H9 (cell line): ENCODE results near the gene SULT2B1. TPM values are rescaled to one million over a fixed set of nuclear protein-coding genes. Genes with fewer than 3 reads are reported as not detected.

Experiments used
- DNase-seq: peaks from one replicate; pipeline ENCODE4 v3.0.0-alpha.2; 2017
- H2AFZ ChIP-seq: one replicate; pipeline ENCODE4 v1.6.1; 2013; ENCODE audit warnings: mild to moderate bottlenecking, low read length, control low read depth, moderate library complexity
- H2AK5ac ChIP-seq: 2 replicates; pipeline ENCODE4 v1.6.1; 2013; ENCODE audit warnings: low read length, control low read depth, mixed read lengths; ENCODE audit not compliant: insufficient read length
- H2BK120ac ChIP-seq: one replicate; pipeline ENCODE4 v1.6.1; 2013; ENCODE audit warnings: low read depth, mild to moderate bottlenecking, low read length, control low read depth, inconsistent platforms; ENCODE audit not compliant: poor library complexity, severe bottlenecking
- H2BK12ac ChIP-seq: 2 replicates; pipeline ENCODE4 v1.6.1; 2013; ENCODE audit warnings: low read length, control low read depth, mixed read lengths, low read depth; ENCODE audit not compliant: insufficient read length
- H2BK15ac ChIP-seq: 2 replicates; pipeline ENCODE4 v1.6.1; 2013; ENCODE audit warnings: low read depth, low read length, control low read depth
- H2BK20ac ChIP-seq: one replicate; pipeline ENCODE4 v1.6.1; 2013; ENCODE audit warnings: low read depth, mild to moderate bottlenecking, low read length, control low read depth, inconsistent platforms; ENCODE audit not compliant: poor library complexity, severe bottlenecking
- H2BK5ac ChIP-seq: 2 replicates; pipeline ENCODE4 v1.6.1; 2013; ENCODE audit warnings: low read length, control low read depth, mixed read lengths; ENCODE audit not compliant: insufficient read length
- H3K14ac ChIP-seq: 2 replicates; pipeline ENCODE4 v1.6.1; 2013; ENCODE audit warnings: low read length, control low read depth; ENCODE audit not compliant: insufficient read depth
- H3K18ac ChIP-seq: 2 replicates; pipeline ENCODE4 v1.6.1; 2013; ENCODE audit warnings: low read depth, mild to moderate bottlenecking, mixed read lengths, low read length, control low read depth; ENCODE audit not compliant: insufficient read length
- H3K23ac ChIP-seq: 2 replicates; pipeline ENCODE4 v1.6.1; 2013; ENCODE audit warnings: low read length, control low read depth, mixed read lengths, low read depth; ENCODE audit not compliant: insufficient read length
- H3K23me2 ChIP-seq: 2 replicates; pipeline ENCODE4 v1.6.1; 2013; ENCODE audit warnings: low read depth, mild to moderate bottlenecking, mixed read lengths, low read length, control low read depth; ENCODE audit not compliant: insufficient read length, poor library complexity, severe bottlenecking
- H3K27ac ChIP-seq: 2 replicates; pipeline ENCODE4 v1.5.1; 2013; ENCODE audit warnings: low read length, control low read depth, mixed read lengths, low read depth; ENCODE audit not compliant: insufficient read length
- H3K27me3 ChIP-seq: 2 replicates; pipeline ENCODE4 v1.6.1; 2013; ENCODE audit warnings: low read length, control low read depth, inconsistent platforms; ENCODE audit not compliant: insufficient read depth
- H3K4ac ChIP-seq: 2 replicates; pipeline ENCODE4 v1.6.1; 2013; ENCODE audit warnings: low read depth, mild to moderate bottlenecking, control low read depth, inconsistent platforms, low read length, moderate library complexity
- H3K4me1 ChIP-seq: 2 replicates; pipeline ENCODE4 v1.6.1; 2013; ENCODE audit warnings: low read length, control low read depth, inconsistent platforms; ENCODE audit not compliant: insufficient read depth
- H3K4me2 ChIP-seq: 2 replicates; pipeline ENCODE4 v1.6.1; 2013; ENCODE audit warnings: low read length, control low read depth, mixed read lengths; ENCODE audit not compliant: insufficient read length, insufficient read depth
- H3K56ac ChIP-seq: 2 replicates; pipeline ENCODE4 v1.6.1; 2013; ENCODE audit warnings: low read depth, mild to moderate bottlenecking, mixed read lengths, low read length, control low read depth; ENCODE audit not compliant: insufficient read length
- H3K79me1 ChIP-seq: 2 replicates; pipeline ENCODE4 v1.6.1; 2013; ENCODE audit warnings: low read depth, mild to moderate bottlenecking, moderate library complexity, low read length, control low read depth, inconsistent platforms; ENCODE audit not compliant: insufficient read depth, poor library complexity, severe bottlenecking
- H3K79me2 ChIP-seq: 2 replicates; pipeline ENCODE4 v1.6.1; 2013; ENCODE audit warnings: low read length, control low read depth, inconsistent platforms; ENCODE audit not compliant: insufficient read depth
- H3K9ac ChIP-seq: 2 replicates; pipeline ENCODE4 v1.6.1; 2013; ENCODE audit warnings: low read length, control low read depth, mixed read lengths; ENCODE audit not compliant: insufficient read length; ENCODE audit errors: extremely low read depth
- H3K9me3 ChIP-seq: one replicate; pipeline ENCODE4 v1.6.1; 2013; ENCODE audit warnings: low read depth, low read length, inconsistent platforms; ENCODE audit not compliant: control insufficient read depth
- H3T11ph ChIP-seq: one replicate; pipeline ENCODE4 v1.6.1; 2013; ENCODE audit warnings: mild to moderate bottlenecking, low read length, control low read depth, inconsistent platforms
- H4K20me1 ChIP-seq: one replicate; pipeline ENCODE4 v1.6.1; 2013; ENCODE audit not compliant: control insufficient read depth, insufficient read length, insufficient read depth
- H4K5ac ChIP-seq: 2 replicates; pipeline ENCODE4 v1.6.1; 2013; ENCODE audit warnings: low read depth, mild to moderate bottlenecking, mixed read lengths, low read length, control low read depth; ENCODE audit not compliant: insufficient read length
- H4K8ac ChIP-seq: replicated peaks from 2 replicates; pipeline ENCODE4 v1.6.1; 2013; ENCODE audit warnings: low read length, control low read depth, mixed read lengths, low read depth; ENCODE audit not compliant: insufficient read length
- H4K91ac ChIP-seq: 2 replicates; pipeline ENCODE4 v1.6.1; 2013; ENCODE audit warnings: low read depth, mild to moderate bottlenecking, moderate library complexity, mixed read lengths, low read length, control low read depth; ENCODE audit not compliant: insufficient read length
- H3K27ac Mint-ChIP-seq, 3 experiments: 2 replicates in 2 of 3; 3 replicates in 1 of 3; pipeline ENCODE4 v1.8.0; 2020 to 2021; ENCODE audit warnings: mixed read lengths in 3 of 3, mild to moderate bottlenecking in 1 of 3, moderate library complexity in 1 of 3
- H3K27me3 Mint-ChIP-seq: 2 replicates; pipeline ENCODE4 v1.8.0; 2021; ENCODE audit warnings: low read depth, mild to moderate bottlenecking, moderate library complexity, mixed read lengths
- H3K36me3 Mint-ChIP-seq, 3 experiments: 2 replicates in 2 of 3; 3 replicates in 1 of 3; pipeline ENCODE4 v1.8.0; 2020 to 2021; ENCODE audit warnings: low read depth in 3 of 3, mixed read lengths in 3 of 3; ENCODE audit not compliant: insufficient read depth in 1 of 3
- H3K4me1 Mint-ChIP-seq, 2 experiments: 2 replicates each; pipeline ENCODE4 v1.8.0; 2020; ENCODE audit warnings: mixed read lengths in 2 of 2
- H3K4me3 Mint-ChIP-seq, 2 experiments: 2 replicates in 1 of 2; 3 replicates in 1 of 2; pipeline ENCODE4 v1.8.0; 2020 to 2021; ENCODE audit warnings: mild to moderate bottlenecking in 2 of 2, mixed read lengths in 2 of 2, moderate library complexity in 1 of 2
- H3K9me3 Mint-ChIP-seq, 2 experiments: 2 replicates in 1 of 2; 3 replicates in 1 of 2; pipeline ENCODE4 v1.8.0; 2020; ENCODE audit warnings: mild to moderate bottlenecking in 2 of 2, mixed read lengths in 2 of 2, moderate library complexity in 1 of 2
- WGBS: extraction: QIAGEN DNeasy Blood & Tissue Kit; methylation state at CpG from one replicate; pipeline ENCODE4 v1.1.7; 2013; ENCODE audit warnings: missing lambda C conversion rate, low lambda C conversion rate, mixed read lengths; ENCODE audit not compliant: insufficient read length; ENCODE audit errors: extremely low coverage; 5-methylcytosine and 5-hydroxymethylcytosine counted together
- total RNA-seq: library from RNA; stranded (reverse); gene quantifications from 2 replicates; pipeline ENCODE4 v1.2.1, GENCODE V29; 2021
- TF ChIP-seq, protein P1 (sequence below): fragments of 200-600 bp; sonication (generic); conservative IDR thresholded peaks from 3 replicates; pipeline ENCODE4 v1.8.0; 2021; ENCODE audit warnings: antibody characterized with exemption, mild to moderate bottlenecking

SULT2B1 gene
- total RNA-seq, 1 experiment from 2014 or later: 1.7 TPM

DNA sequence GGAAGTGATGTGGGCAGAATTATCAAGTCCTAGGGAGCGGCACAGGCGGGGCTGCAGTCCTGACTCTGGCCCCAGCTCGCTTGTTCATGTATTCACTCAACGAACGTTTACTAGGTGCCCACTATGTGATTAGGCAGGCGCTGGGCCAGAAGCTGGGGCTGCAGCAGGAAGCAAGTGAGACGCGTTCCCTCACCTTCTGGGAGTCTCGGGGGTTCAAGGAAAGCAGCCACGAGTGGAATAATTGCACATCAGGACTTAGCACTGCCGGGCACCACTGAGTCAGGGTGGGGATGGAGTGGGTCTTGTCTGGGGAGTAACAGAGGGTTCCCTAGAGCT lies 37.9 kb upstream of the SULT2B1 start:
- H3K18ac ChIP-seq: no peak overlapping the region
- no CpG with 5 or more reads among the region's 11 CpGs for WGBS
- peaks cover 9% of the 10 kb centered on the region for H3K27me3 Mint-ChIP-seq
- H3K4me2 ChIP-seq: peak overlapping the region; percentile 31
- no peaks in the 10 kb centered on the region for H3K9me3 Mint-ChIP-seq
- H4K91ac ChIP-seq: no peak overlapping the region
- no peaks in the 10 kb centered on the region for H4K20me1 ChIP-seq
- no peak overlapping the region for H3T11ph ChIP-seq
- H3K79me1 ChIP-seq: no peaks in the 10 kb centered on the region
- no peaks in the 10 kb centered on the region for H3K36me3 Mint-ChIP-seq
- H2BK15ac ChIP-seq: no peak overlapping the region
- H3K23ac ChIP-seq: no peak overlapping the region
- no peak overlapping the region for H2BK12ac ChIP-seq
- H3K4me3 Mint-ChIP-seq: no peak overlapping the region; a peak in 2 of 5 replicates
- TF ChIP-seq, protein P1, sequence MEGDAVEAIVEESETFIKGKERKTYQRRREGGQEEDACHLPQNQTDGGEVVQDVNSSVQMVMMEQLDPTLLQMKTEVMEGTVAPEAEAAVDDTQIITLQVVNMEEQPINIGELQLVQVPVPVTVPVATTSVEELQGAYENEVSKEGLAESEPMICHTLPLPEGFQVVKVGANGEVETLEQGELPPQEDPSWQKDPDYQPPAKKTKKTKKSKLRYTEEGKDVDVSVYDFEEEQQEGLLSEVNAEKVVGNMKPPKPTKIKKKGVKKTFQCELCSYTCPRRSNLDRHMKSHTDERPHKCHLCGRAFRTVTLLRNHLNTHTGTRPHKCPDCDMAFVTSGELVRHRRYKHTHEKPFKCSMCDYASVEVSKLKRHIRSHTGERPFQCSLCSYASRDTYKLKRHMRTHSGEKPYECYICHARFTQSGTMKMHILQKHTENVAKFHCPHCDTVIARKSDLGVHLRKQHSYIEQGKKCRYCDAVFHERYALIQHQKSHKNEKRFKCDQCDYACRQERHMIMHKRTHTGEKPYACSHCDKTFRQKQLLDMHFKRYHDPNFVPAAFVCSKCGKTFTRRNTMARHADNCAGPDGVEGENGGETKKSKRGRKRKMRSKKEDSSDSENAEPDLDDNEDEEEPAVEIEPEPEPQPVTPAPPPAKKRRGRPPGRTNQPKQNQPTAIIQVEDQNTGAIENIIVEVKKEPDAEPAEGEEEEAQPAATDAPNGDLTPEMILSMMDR: no peak
- peaks cover 20 to 38% of the 10 kb centered on the region in 2 experiments for H3K4me1 Mint-ChIP-seq
- H2BK20ac ChIP-seq: no peak overlapping the region
- H3K14ac ChIP-seq: no peak overlapping the region; the same call in 1 of the 2 replicates
- no peak overlapping the region for H2AFZ ChIP-seq
- no peak overlapping the region; a peak in 1 of 7 replicates for H3K27ac Mint-ChIP-seq
- no peak overlapping the region for H2BK5ac ChIP-seq
- H3K9ac ChIP-seq: no peak overlapping the region
- peaks cover 2% of the 10 kb centered on the region; the same call in 1 of the 2 replicates for H3K27me3 ChIP-seq
- H3K56ac ChIP-seq: no peak overlapping the region
- no peak overlapping the region for H3K27ac ChIP-seq
- no peak overlapping the region for H2AK5ac ChIP-seq
- H3K4ac ChIP-seq: no peak overlapping the region
- DNase-seq: no peak
- H3K79me2 ChIP-seq: no peaks in the 10 kb centered on the region
- H3K4me1 ChIP-seq: no peaks in the 10 kb centered on the region; the same call in 1 of the 2 replicates
- H4K5ac ChIP-seq: no peak overlapping the region
- peaks cover 12% of the 10 kb centered on the region for H3K23me2 ChIP-seq
- no peaks in the 10 kb centered on the region for H3K9me3 ChIP-seq
- H4K8ac ChIP-seq: no peak overlapping the region
- H2BK120ac ChIP-seq: no peak overlapping the region
